MM.1S (cell line): Measurements from ENCODE around the gene SEPTIN7.

Experiments used
- CTCF ChIP-seq: fragments of 300-600 bp; sonication (generic); IDR thresholded peaks from 2 replicates; pipeline ENCODE4 v1.5.1; 2016; ENCODE audit warnings: antibody characterized with exemption, low read length, mixed read lengths
- EZH2 ChIP-seq: fragments of 300-600 bp; sonication (generic); optimal IDR thresholded peaks from 2 replicates; pipeline ENCODE3; 2017; ENCODE audit warnings: low read depth, mild to moderate bottlenecking, antibody characterized with exemption, low read length, mixed read lengths
- EZH2phosphoT487 ChIP-seq: fragments of 300-600 bp; sonication (generic); IDR thresholded peaks from 2 replicates; pipeline ENCODE4 v1.6.1; 2018; ENCODE audit warnings: antibody characterized with exemption, low read length

GRCh38 chr7:35753761-35754603 is 46.9 kb upstream of the SEPTIN7 start:
- no peak for TF ChIP-seq CTCF
- TF ChIP-seq EZH2, result no peak
- TF ChIP-seq EZH2phosphoT487, result no peak
